Astrocyte of the cerebellum (primary cell): ENCODE data around the gene DHRS7B.
"Not testable (repeated sequence)": the region's sequence is repeated elsewhere in the genome, so short reads cannot be mapped to it uniquely, and the experiment has no call there.

Experiments used
- DNase-seq: peaks from one replicate; pipeline ENCODE4 v3.0.0-alpha.2; 2011; ENCODE audit warnings: low read depth
- H3K4me3 ChIP-seq: 2 replicates; pipeline ENCODE4 v1.5.1; 2011; ENCODE audit warnings: mild to moderate bottlenecking, low read depth, low read length, moderate library complexity
- CTCF ChIP-seq: IDR thresholded peaks from 2 replicates; pipeline ENCODE4 v1.5.1; 2012; ENCODE audit warnings: low read length, low read depth, moderate library complexity, mild to moderate bottlenecking; ENCODE audit errors: missing control alignments
- in situ Hi-C: cut with HindIII; loops from 2 replicates; pipeline ENCODE4 v1.10.0; 2017; ENCODE audit warnings: low sequenced_read_pairs

DHRS7B gene

GRCh38 chr17:21185061-21185460 lies 58.3 kb downstream of the DHRS7B start:
- no peak overlapping the region for H3K4me3 ChIP-seq
- in situ Hi-C loops = no loop called here
- no peak for TF ChIP-seq CTCF
- no peak for DNase-seq

GRCh38 chr17:21186399-21187187 lies 59.8 kb downstream of the DHRS7B start:
- no peak for DNase-seq
- in situ Hi-C loops = no loop called here
- TF ChIP-seq CTCF = no peak
- H3K4me3 ChIP-seq = no peak overlapping the region

- no peak for TF ChIP-seq CTCF
- in situ Hi-C loops = no loop called here
- DNase-seq = no peak
- no peak overlapping the region for H3K4me3 ChIP-seq
Measured at GRCh38 chr17:21189361-21189760, 62.6 kb downstream of the DHRS7B start.

GRCh38 chr17:21190078-21190477 lies 63.3 kb downstream of the DHRS7B start:
- no peak for TF ChIP-seq CTCF
- in situ Hi-C loops = no loop called here
- H3K4me3 ChIP-seq = no peak overlapping the region
- DNase-seq = no peak

GRCh38 chr17:21191698-21192097 lies 64.9 kb downstream of the DHRS7B start:
- no peak for DNase-seq
- H3K4me3 ChIP-seq = no peak overlapping the region
- no peak for TF ChIP-seq CTCF
- in situ Hi-C loops = no loop called here

- H3K4me3 ChIP-seq, in situ Hi-C loops, DNase-seq: not testable (repeated sequence)
Measured at GRCh38 chr17:21192414-21192813, 65.7 kb downstream of the DHRS7B start.

GRCh38 chr17:21193031-21193430 lies 66.3 kb downstream of the DHRS7B start:
- in situ Hi-C loops = no loop called here
- no peak for TF ChIP-seq CTCF
- no peak for DNase-seq
- no peak overlapping the region for H3K4me3 ChIP-seq
